A673 (cell line): ENCODE results near the gene OR6B1. TPM values are rescaled to one million over a fixed set of nuclear protein-coding genes. Genes with fewer than 3 reads are reported as not detected.

Experiments used
- Bru-seq: library from RNA; stranded (reverse); fragments of 400-500 nt; gene quantifications from one replicate; lab custom pipeline; 2021; lab: Mats Ljungman, UMichigan
- BruChase-seq, 2 experiments: library from RNA; stranded (reverse); fragments of 400-500 nt; gene quantifications; one replicate each; lab custom pipeline; 2021; lab: Mats Ljungman, UMichigan
- BruUV-seq: library from RNA; stranded (reverse); fragments of 400-500 nt; replicated peaks from 2 replicates; lab custom pipeline; 2021; lab: Mats Ljungman, UMichigan
- CTCF ChIA-PET: fragments of 300-600 bp; sonication (Branson Sonifier 250); formaldehyde crosslinking; loops from one replicate; lab custom pipeline; 2022; ENCODE audit warnings: antibody characterized with exemption; lab: Charles Lee
- POLR2A ChIA-PET: fragments of 300-600 bp; sonication (Branson Sonifier 250); formaldehyde crosslinking; loops from one replicate; lab custom pipeline; 2022; ENCODE audit warnings: antibody characterized with exemption; ENCODE audit not compliant: low non-redundant PET; lab: Charles Lee
- DNase-seq: peaks from one replicate; pipeline ENCODE4 v3.0.0-alpha.2; 2015; ENCODE audit warnings: low spot score
- H3K27ac ChIP-seq: fragments of 200-600 bp; sonication (generic); 2 replicates; pipeline ENCODE4 v1.5.1; 2016; ENCODE audit warnings: mixed run types, low read depth, mild to moderate bottlenecking, mixed read lengths, antibody characterized with exemption, low read length; ENCODE audit not compliant: poor library complexity, severe bottlenecking
- H3K27me3 ChIP-seq: fragments of 200-600 bp; sonication (generic); replicated peaks from 2 replicates; pipeline ENCODE4 v1.6.1; 2017; ENCODE audit warnings: mixed run types, low read depth, mild to moderate bottlenecking, mixed read lengths, antibody characterized with exemption, low read length; ENCODE audit not compliant: insufficient read depth, poor library complexity
- H3K36me3 ChIP-seq: fragments of 200-600 bp; sonication (generic); 2 replicates; pipeline ENCODE4 v1.6.1; 2016; ENCODE audit warnings: mixed run types, mild to moderate bottlenecking, mixed read lengths, antibody characterized with exemption, low read length; ENCODE audit not compliant: insufficient read depth, poor library complexity, severe bottlenecking
- H3K4me1 ChIP-seq: fragments of 200-600 bp; sonication (generic); 2 replicates; pipeline ENCODE4 v1.6.1; 2017; ENCODE audit warnings: mixed run types, mild to moderate bottlenecking, mixed read lengths, antibody characterized with exemption, low read length; ENCODE audit not compliant: insufficient read depth, poor library complexity, severe bottlenecking
- H3K4me3 ChIP-seq: fragments of 200-600 bp; sonication (generic); 2 replicates; pipeline ENCODE4 v1.5.1; 2016; ENCODE audit warnings: low read depth, mixed run types, mild to moderate bottlenecking, mixed read lengths, low read length; ENCODE audit not compliant: poor library complexity, severe bottlenecking
- H3K9me3 ChIP-seq: fragments of 200-600 bp; sonication (generic); 2 replicates; pipeline ENCODE4 v1.6.1; 2016; ENCODE audit warnings: mixed run types, low read depth, mild to moderate bottlenecking, mixed read lengths, antibody characterized with exemption, low read length; ENCODE audit not compliant: poor library complexity, severe bottlenecking
- EZH2 ChIP-seq: fragments of 200-600 bp; sonication (generic); IDR thresholded peaks from 2 replicates; pipeline ENCODE4 v1.6.1; 2017; ENCODE audit warnings: borderline replicate concordance, low read depth, mild to moderate bottlenecking, mixed read lengths, antibody characterized with exemption, low read length; ENCODE audit not compliant: poor library complexity, severe bottlenecking
- intact Hi-C: fragments of 100-400 bp; cut with micrococcal nuclease; formaldehyde crosslinking; loops from one replicate; pipeline ENCODE4 v1.10.0; 2022; ENCODE audit not compliant: unreplicated experiment
- long read RNA-seq: library from polyadenylated mRNA; stranded (forward); transcript quantifications from one replicate; pipeline ENCODE4 v2.0.0, GENCODE V29; 2022
- total RNA-seq: library from RNA; stranded (reverse); gene quantifications from 2 replicates; pipeline ENCODE4 v1.2.3, GENCODE V29; 2021
- TF ChIP-seq, protein P1 (sequence below): fragments of 300-800, 200-600 bp; sonication (generic); conservative IDR thresholded peaks from 2 replicates; pipeline ENCODE4 v1.5.1; 2017; ENCODE audit warnings: low read depth, mild to moderate bottlenecking, antibody characterized with exemption, low read length, moderate library complexity, mixed read lengths

Gene OR6B1
- not detected in 2 replicates for total RNA-seq
- Bru-seq, nascent RNA: not detected
- BruChase-seq, experiment 1, labeled RNA remaining after a 2-hour chase: not detected
- not detected for BruChase-seq, experiment 2, labeled RNA remaining after a 6-hour chase
- long read RNA-seq: 0 reads

DNA sequence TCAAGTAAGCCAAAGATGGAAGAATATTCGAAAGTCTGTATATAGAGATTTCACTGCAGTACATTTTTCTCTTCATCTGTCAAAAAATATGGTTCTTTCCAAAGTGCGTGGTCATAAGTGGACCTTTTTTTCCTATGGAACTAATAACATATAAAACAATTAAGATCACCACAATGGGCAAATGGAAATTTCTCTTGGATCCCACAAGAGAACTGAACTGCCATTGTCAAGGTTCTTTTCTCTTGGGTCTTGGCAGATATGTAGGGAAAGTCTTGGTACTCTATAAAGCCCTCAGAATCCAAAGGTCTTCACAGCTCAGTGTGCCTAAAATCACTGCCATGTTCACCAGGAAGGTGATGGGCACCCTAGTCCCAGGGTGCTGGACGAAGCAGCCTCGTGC, at the start of gene OR6B1:
Gene OR6B1, plus strand, starts transcription at position 301 of the 400 bp plus-strand sequence. CDS start 3,677 bp downstream, outside the sequence.
- BruUV-seq: no TSS peak
- no peaks in the 10 kb centered on the region for H3K36me3 ChIP-seq
- no peaks in the 10 kb centered on the region for H3K4me1 ChIP-seq
- no peak within 1 kb of the TSS for H3K4me3 ChIP-seq
- DNase-seq: no peak
- TF ChIP-seq EZH2: no peak
- TF ChIP-seq, protein P1, sequence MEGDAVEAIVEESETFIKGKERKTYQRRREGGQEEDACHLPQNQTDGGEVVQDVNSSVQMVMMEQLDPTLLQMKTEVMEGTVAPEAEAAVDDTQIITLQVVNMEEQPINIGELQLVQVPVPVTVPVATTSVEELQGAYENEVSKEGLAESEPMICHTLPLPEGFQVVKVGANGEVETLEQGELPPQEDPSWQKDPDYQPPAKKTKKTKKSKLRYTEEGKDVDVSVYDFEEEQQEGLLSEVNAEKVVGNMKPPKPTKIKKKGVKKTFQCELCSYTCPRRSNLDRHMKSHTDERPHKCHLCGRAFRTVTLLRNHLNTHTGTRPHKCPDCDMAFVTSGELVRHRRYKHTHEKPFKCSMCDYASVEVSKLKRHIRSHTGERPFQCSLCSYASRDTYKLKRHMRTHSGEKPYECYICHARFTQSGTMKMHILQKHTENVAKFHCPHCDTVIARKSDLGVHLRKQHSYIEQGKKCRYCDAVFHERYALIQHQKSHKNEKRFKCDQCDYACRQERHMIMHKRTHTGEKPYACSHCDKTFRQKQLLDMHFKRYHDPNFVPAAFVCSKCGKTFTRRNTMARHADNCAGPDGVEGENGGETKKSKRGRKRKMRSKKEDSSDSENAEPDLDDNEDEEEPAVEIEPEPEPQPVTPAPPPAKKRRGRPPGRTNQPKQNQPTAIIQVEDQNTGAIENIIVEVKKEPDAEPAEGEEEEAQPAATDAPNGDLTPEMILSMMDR: no peak
- H3K9me3 ChIP-seq: no peaks in the 10 kb centered on the region
- H3K27ac ChIP-seq: no peak within 1 kb of the TSS
- intact Hi-C loops: no loop called here
- ChIA-PET CTCF (no interaction called here), POLR2A (no interaction called here)
- H3K27me3 ChIP-seq: no peaks in the 10 kb centered on the region

DNA sequence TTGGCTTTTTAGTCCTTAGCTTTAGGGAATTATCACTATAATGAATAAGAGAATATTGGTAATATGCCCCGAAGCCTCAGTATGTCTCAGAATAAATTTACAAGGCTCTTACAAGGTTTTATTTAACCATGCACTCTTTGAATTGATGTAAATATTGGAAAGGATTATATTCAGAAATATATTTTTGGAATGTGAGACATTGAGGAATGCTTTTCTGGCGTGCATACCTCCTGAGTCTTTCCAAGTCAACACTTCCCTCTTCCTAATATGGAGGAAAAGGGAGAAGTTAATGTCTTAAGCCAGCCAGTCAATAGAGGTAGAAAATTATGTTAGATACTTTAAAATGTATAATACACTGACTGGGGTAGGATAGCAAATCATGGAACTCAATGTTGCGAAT, 46.7 kb upstream of the OR6B1 start:
- BruUV-seq: no TSS peak
- TF ChIP-seq, protein P1: no peak
- TF ChIP-seq EZH2: no peak
- ChIA-PET CTCF (no interaction called here), POLR2A (no interaction called here)
- peaks cover 7% of the 10 kb centered on the region for H3K27me3 ChIP-seq
- no peaks in the 10 kb centered on the region for H3K9me3 ChIP-seq
- H3K27ac ChIP-seq: no peak overlapping the region
- no peaks in the 10 kb centered on the region for H3K4me1 ChIP-seq
- no peak for DNase-seq
- no peak overlapping the region for H3K4me3 ChIP-seq
- intact Hi-C loops: no loop called here
- no peaks in the 10 kb centered on the region for H3K36me3 ChIP-seq

DNA sequence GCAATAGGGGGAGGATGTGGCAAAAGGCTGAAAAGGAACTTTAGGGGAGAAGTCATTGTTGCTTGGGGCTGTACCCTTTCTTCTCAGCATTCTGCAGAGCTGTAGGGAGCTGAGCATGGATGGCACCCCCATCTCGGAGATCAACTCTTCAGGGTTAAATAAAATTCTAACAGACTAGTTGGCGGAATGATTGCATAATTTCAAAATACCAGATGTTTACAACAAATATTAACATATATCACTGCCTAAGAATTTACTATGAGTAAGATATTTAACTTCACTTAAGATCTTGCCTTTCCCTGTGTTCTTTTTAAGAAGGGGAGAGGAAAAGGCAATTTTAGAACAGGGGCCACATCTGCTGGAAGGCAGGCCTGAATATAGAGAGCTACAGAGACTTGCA, 46.0 kb upstream of the OR6B1 start:
- no peak overlapping the region for H3K27ac ChIP-seq
- CTCF ChIA-PET: no interaction called here
- TF ChIP-seq, protein P1: no peak
- no peak for TF ChIP-seq EZH2
- peaks cover 7% of the 10 kb centered on the region for H3K27me3 ChIP-seq
- H3K4me3 ChIP-seq: no peak overlapping the region
- intact Hi-C loops: no loop called here
- H3K9me3 ChIP-seq: no peaks in the 10 kb centered on the region
- no peaks in the 10 kb centered on the region for H3K4me1 ChIP-seq
- no TSS peak for BruUV-seq
- POLR2A ChIA-PET: no interaction called here
- DNase-seq: no peak
- no peaks in the 10 kb centered on the region for H3K36me3 ChIP-seq
